Measurements from ENCODE around the gene RLBP1.

The RLBP1 gene

GRCh38 chr15:89177633-89178306 lies 43.6 kb downstream of the RLBP1 start:
- peak; percentile 83 for DNase-seq

DNA sequence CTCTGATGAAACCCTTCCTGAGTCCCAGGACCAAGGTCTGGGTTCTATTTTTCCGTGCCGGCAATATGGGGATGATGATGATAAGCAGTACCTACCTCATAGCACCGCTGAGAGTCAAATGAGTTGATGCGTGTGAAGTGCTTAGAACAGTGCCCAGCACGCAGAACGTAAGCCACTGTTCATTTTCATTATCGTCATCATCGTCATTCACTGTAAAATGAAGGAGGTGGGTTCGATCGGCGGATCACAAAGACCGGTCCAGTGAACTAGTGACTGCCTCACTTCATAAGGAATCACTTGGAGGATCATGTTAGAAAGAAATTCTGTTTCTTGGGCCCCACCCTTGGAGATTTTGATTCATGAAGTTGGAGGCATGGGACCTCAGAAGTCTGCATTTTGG lies 44.3 kb downstream of the RLBP1 start:
- no peak for DNase-seq

GRCh38 chr15:89175617-89176191 lies 45.7 kb downstream of the RLBP1 start:
- DNase-seq, result no peak

DNA sequence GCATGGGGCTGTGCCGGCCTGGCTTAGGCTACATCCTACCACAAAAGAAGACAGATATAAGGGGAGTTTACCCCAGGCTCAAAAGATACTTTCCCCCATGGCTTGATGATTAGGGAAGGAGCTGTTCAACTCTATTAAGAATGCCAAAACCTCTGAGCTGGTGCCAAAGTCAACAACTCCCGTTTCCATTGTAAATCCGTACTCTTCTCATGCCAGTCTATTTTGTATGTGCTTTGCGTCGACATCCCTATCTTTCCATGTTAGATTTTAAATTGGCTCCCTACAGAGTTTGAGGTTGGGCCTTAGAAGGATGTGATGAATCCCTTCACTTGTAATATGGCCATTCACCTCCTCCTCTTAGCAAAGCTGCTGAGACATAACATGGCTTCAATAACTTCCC lies 46.9 kb downstream of the RLBP1 start:
- peak; percentile 33 for DNase-seq

DNA sequence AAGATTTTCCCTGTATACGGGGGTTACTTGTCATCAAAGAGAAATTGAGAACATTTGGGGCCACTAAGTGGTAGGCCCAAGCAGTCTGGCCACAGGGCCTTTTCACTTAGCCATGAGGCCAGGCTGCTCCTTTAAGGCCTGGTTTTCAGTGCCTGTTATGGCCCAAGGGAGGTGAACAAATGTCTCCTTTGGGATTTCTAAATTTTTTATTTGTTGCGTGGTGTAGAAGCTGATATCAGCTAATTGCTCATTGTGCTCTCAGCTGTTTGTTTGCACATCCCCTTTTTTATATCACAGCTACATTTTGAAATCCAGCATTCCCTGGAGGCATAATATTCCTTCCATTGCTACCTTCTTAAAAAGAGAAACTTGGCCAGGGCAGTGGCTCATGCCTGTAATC lies 48.5 kb downstream of the RLBP1 start:
- DNase-seq, result no peak

DNA sequence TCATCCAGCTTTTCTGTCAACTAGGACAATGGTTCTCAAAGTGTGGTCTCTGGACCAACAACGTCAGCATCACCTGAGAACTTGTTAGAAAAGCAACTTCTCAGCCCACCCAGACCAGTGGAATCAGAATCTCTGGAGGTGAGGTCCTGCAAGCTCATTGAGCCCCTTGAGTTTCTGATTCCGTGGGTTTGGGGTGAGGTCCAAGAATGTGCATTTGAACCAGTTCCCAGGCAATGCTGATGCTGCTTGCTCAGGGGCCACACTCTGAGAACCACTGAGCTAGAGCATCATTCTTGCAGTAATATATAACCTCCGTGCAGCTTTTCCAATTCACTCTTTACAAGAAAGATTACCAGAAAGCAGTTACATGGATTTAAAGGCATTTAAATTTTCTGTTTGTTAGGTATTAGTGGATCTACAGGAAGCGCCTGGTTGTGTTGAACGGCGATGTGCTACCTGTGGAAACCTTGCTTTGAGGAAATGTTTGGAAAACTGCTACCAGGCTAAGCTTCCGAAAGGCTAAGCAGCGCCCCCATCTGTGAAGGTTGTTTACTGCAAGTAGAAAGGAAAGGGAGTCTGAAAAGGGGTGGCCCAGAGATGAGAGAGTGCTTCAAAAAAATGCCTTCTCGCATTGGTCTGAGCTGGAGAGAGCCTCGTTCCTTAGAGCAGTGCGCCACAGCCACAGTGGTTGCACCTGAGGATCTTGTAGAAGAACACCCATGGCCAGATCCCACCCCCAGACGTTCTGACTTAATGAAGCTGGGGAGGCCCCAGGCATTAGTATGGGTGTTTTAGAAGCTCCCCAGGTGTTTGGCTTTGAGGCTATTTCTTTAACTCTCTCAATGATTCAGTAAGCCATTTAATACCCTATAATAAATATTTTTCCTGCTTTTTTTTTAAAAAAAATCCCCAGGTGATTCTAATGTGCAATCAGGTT lies 50.0 kb downstream of the RLBP1 start:
- peak; percentile 38 for DNase-seq

DNA sequence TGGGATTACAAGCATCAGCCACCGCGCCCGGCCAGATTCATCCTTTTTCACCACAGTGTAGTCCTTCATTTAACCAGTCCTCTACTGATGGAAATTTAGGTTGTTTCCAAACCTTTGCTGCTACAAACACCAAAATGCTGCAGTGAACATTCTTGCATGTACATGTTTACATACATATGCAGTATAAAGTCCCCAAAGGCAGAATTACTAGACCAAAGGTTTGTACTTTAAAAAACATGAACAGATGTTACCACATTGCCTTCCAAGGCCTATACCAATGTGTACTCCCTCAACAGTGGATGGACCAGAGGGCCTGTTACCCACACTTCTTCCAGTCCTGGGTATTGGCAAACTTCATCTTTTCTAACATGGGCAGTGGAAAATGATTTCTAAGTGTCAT lies 51.0 kb downstream of the RLBP1 start:
- DNase-seq, result no peak

GRCh38 chr15:89168316-89168833 lies 53.0 kb downstream of the RLBP1 start:
- no peak for DNase-seq

GRCh38 chr15:89167267-89168176 lies 53.9 kb downstream of the RLBP1 start:
- peak; percentile 31 for DNase-seq

DNA sequence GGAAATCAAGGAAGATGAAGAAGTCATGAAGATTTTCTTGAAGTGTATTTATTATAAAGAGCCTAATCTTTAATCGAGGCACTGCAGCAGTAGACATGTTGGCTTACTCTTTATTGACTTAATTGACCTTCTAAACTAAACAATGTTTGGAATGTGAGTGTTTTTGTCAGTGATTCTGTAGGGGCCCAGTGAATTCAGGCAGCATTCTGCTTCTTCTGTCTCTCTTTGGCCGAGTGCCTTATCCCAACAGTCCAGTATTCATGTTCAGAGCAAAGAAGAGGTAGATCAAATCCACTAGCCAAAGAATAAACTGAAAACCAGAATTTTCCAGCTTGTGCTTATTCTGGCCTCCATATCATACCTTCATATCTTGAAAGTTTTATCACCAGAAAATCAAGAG lies 55.7 kb downstream of the RLBP1 start:
- DNase-seq, result peak; percentile 25

DNA sequence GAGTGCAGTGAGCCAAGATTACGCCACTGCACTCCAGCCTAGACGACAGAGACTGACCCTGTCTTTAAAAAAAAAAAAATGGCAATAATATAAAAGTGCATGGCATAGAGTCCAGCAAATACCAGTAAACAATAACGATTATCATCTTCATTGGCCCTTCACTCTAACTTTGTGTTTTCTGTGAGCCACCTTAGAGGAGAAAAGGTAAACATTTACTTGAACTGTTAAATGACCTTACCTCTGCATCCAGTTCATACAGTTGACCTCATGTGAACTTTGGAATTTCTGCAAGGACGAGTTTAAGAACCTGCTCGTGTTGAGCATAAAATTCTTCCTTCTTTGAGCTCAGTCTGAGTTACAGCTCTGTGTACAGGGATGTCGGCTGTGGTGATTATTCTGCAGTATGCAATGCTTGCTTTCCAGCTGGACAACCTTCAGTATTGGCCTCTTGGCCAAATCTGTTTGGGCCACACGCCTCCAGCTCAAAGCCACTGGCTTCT lies 56.6 kb downstream of the RLBP1 start:
- DNase-seq, result no peak

DNA sequence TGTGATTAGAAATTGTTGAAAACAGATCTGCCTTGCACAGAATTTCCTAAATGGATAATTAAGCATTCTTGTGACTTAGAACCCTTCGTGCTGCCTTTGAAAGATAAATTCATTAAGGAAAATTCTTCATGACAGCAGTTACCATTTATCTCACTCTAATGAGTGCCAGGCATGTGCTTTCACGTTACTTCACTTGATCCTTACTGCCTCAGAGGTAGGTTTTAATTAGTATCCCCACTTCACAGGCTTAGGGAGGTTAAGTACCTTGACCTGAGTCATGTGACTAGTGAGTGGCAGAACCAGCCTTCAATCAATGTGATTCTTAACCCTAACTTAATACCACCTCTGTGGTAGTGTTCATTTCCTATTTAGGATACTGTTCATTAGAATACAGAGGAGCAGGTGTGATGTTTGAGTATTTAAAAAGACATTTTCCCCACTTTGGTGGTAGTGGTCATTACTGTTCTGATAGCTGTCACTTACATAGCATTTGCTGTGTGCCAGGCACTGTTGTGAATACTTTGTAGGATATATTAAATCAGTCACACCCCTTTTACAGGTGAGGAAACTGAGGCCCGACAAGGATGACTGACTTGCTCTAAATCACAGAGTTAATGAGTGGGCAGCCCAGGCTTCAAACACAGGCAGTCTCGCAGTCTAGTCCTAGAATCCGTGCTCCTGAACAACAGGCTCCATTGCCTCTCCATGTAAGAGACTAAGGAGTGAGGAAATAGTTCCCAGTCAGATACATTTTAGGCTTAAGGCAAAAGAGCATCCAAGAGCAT lies 57.9 kb downstream of the RLBP1 start:
- no peak for DNase-seq

GRCh38 chr15:89161666-89162065 lies 59.7 kb downstream of the RLBP1 start:
- DNase-seq, result no peak
